Mesenchymal stem cell (in vitro differentiated cells and primary cell): Measurements from ENCODE around the gene MOV10.

Experiments
- DNase-seq: peaks from one replicate; pipeline ENCODE4 v3.0.0-alpha.2; 2013
- H2AFZ ChIP-seq: one replicate; pipeline ENCODE4 v1.6.1; 2013; ENCODE audit warnings: low read depth, mild to moderate bottlenecking, control low read depth, inconsistent platforms, low read length, moderate library complexity
- H2AK5ac ChIP-seq: 2 replicates; pipeline ENCODE4 v1.6.1; 2013; ENCODE audit warnings: low read length, moderate library complexity, mild to moderate bottlenecking, inconsistent platforms; ENCODE audit not compliant: severe bottlenecking
- H2BK120ac ChIP-seq: one replicate; pipeline ENCODE4 v1.6.1; 2013; ENCODE audit warnings: low read depth, mild to moderate bottlenecking, inconsistent platforms, low read length, moderate library complexity
- H2BK12ac ChIP-seq, 2 experiments: one replicate each; pipeline ENCODE4 v1.6.1; 2013; ENCODE audit warnings: inconsistent platforms in 2 of 2, low read length in 2 of 2, mild to moderate bottlenecking in 2 of 2, moderate library complexity in 2 of 2, control low read depth in 1 of 2
- H2BK15ac ChIP-seq: one replicate; pipeline ENCODE4 v1.6.1; 2013; ENCODE audit warnings: mild to moderate bottlenecking, low read depth, inconsistent platforms; ENCODE audit not compliant: poor library complexity, severe bottlenecking
- H2BK5ac ChIP-seq: 2 replicates; pipeline ENCODE4 v1.6.1; 2013; ENCODE audit warnings: low read depth, mild to moderate bottlenecking, low read length, control low read depth, inconsistent platforms; ENCODE audit not compliant: poor library complexity, severe bottlenecking
- H3K14ac ChIP-seq, 2 experiments: one replicate each; pipeline ENCODE4 v1.6.1; 2013; ENCODE audit warnings: inconsistent platforms in 2 of 2, low read length in 2 of 2, control low read depth in 1 of 2, mild to moderate bottlenecking in 1 of 2, moderate library complexity in 1 of 2
- H3K18ac ChIP-seq, 2 experiments: one replicate each; pipeline ENCODE4 v1.6.1; 2013; ENCODE audit warnings: inconsistent platforms in 2 of 2, low read length in 2 of 2, control low read depth in 1 of 2, low read depth in 1 of 2, mild to moderate bottlenecking in 1 of 2
- H3K23ac ChIP-seq, 2 experiments: one replicate each; pipeline ENCODE4 v1.6.1; 2013; ENCODE audit warnings: inconsistent platforms in 2 of 2, low read length in 2 of 2, mild to moderate bottlenecking in 2 of 2, moderate library complexity in 2 of 2, control low read depth in 1 of 2
- H3K27ac ChIP-seq: 2 replicates; pipeline ENCODE4 v1.5.1; 2013; ENCODE audit warnings: mild to moderate bottlenecking, moderate library complexity, low read length, control low read depth, inconsistent platforms; ENCODE audit not compliant: poor library complexity, severe bottlenecking
- H3K27me3 ChIP-seq, 2 experiments: 2 replicates each; pipeline versions ENCODE4 v1.6.1 to v1.7.0; 2013; ENCODE audit warnings: low read length in 2 of 2, mild to moderate bottlenecking in 2 of 2, moderate library complexity in 2 of 2, control low read depth in 1 of 2, inconsistent platforms in 1 of 2; ENCODE audit not compliant: control insufficient read depth in 1 of 2, insufficient read depth in 1 of 2
- H3K36me3 ChIP-seq, 2 experiments: 2 replicates each; pipeline versions ENCODE4 v1.6.1 to v1.7.0; 2013; ENCODE audit warnings: low read length in 2 of 2, control low read depth in 1 of 2, inconsistent platforms in 1 of 2, low read depth in 1 of 2, mild to moderate bottlenecking in 1 of 2; ENCODE audit not compliant: insufficient read depth in 2 of 2, control insufficient read depth in 1 of 2
- H3K4ac ChIP-seq, 2 experiments: one replicate each; pipeline ENCODE4 v1.6.1; 2013; ENCODE audit warnings: inconsistent platforms in 2 of 2, low read length in 2 of 2, mild to moderate bottlenecking in 2 of 2, moderate library complexity in 2 of 2, control low read depth in 1 of 2, low read depth in 1 of 2
- H3K4me1 ChIP-seq: 2 replicates; pipeline ENCODE4 v1.6.1; 2013; ENCODE audit warnings: low read depth, low read length, control low read depth; ENCODE audit not compliant: control insufficient read depth, insufficient read depth
- H3K4me2 ChIP-seq: 2 replicates; pipeline ENCODE4 v1.6.1; 2013; ENCODE audit warnings: low read length, mild to moderate bottlenecking, inconsistent platforms; ENCODE audit not compliant: poor library complexity, severe bottlenecking
- H3K4me3 ChIP-seq, 2 experiments: 2 replicates each; pipeline versions ENCODE4 v1.5.1 to v1.7.0; 2013; ENCODE audit warnings: low read length in 2 of 2, mild to moderate bottlenecking in 2 of 2, control low read depth in 1 of 2, low read depth in 1 of 2; ENCODE audit not compliant: insufficient read depth in 1 of 2
- H3K79me1 ChIP-seq: replicated peaks from 2 replicates; pipeline ENCODE4 v1.6.1; 2013; ENCODE audit warnings: mild to moderate bottlenecking, control low read depth, low read length, inconsistent platforms; ENCODE audit not compliant: poor library complexity, severe bottlenecking
- H3K9ac ChIP-seq: 2 replicates; pipeline ENCODE4 v1.7.0; 2013; ENCODE audit warnings: mild to moderate bottlenecking, low read length, moderate library complexity
- H3K9me3 ChIP-seq: 2 replicates; pipeline ENCODE4 v1.7.0; 2013; ENCODE audit warnings: mild to moderate bottlenecking, low read length; ENCODE audit not compliant: control insufficient read depth
- H4K8ac ChIP-seq: one replicate; pipeline ENCODE4 v1.6.1; 2013; ENCODE audit warnings: inconsistent platforms, mild to moderate bottlenecking, low read length, moderate library complexity
- H4K91ac ChIP-seq: one replicate; pipeline ENCODE4 v1.6.1; 2013; ENCODE audit warnings: mild to moderate bottlenecking, low read length, inconsistent platforms
- WGBS: methylation state at CpG from one replicate; pipeline ENCODE4 v1.1.7; 2013; ENCODE audit warnings: mixed read lengths; 5-methylcytosine and 5-hydroxymethylcytosine counted together

MOV10 gene

DNA sequence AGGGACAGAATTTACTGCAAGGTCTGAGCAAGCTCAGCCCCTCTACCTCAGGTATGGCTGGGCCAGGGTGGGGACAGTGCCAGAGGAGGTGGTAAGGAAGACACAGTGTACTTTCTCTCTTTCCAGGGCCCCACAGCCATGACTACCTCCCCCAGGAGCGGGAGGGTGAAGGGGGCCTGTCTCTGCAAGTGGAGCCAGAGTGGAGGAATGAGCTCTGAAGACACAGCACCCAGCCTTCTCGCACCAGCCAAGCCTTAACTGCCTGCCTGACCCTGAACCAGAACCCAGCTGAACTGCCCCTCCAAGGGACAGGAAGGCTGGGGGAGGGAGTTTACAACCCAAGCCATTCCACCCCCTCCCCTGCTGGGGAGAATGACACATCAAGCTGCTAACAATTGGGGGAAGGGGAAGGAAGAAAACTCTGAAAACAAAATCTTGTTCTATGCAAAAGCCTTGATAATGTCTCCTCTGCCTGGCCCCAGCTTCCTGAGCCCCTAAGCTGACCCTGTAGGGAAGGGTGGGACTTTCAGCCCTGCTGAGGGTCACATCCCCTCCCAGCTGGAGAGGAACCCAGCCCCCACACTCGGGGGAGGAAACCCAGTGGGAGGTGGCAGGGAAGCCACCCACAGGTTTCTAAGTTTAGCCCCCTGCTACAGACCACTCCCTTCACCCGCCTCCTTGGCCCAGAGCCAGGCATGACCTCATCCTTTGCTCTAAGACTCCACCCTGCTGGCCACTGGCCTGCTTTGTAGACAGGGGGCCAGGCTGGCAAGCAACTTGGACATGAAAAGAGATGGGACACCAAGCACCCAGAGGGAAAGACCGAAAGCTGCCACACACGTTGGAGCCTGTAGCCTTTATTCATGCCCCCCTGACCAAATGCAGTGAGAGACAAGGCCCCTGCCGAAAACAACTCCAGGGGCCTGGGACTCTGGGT, 26.1 kb downstream of the MOV10 start:
- 11% methylated on average over 5 of the region's 7 CpGs for WGBS
- Histone ChIP-seq H2AFZ (no peak overlapping the region), H3K4ac (peak overlapping the region; percentile 35 to 57)

DNA sequence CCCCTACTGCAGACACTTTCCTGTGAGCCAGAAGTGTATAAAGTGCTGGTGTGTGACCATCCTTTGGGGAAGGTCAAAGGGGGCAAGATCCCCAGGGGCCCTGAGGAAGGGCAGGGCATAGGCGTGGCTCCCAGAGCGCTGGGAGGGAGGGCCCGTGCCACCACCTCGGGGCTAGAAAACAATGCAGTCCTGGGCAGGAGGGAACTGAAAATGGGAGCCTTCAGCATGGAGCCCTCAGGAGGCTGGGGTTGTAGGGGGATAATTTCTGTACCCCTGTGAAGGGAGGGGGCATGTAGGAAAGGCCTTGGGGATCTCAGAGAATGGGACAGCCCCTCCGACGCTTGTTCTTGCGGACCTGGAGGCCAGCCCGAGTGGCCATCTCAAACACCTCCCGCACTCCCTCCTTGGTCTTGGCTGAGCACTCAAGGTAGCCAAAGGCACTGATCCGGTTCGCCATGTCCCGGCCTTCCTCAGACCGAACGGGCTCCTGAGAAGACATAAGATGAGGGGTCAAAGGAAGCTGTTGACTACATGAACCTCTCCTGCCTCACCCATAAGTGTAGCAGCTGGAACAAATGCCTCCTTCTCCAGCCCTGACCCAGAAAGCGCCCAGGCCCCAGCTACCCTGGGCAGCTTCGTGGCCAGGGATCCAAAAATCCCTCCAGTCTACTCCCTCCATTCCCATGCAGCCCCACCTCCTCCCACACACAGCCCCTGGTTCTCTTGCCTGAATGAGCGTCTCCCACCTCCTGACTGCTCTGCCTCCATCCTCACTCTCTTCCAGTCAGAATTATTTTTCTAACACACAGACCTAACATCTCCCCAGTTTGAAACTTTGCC, 27.0 kb downstream of the MOV10 start:
- H3K14ac ChIP-seq: peak overlapping the region in 1 of 2 experiments; percentile 82
- peak overlapping the region; percentile 30 for H4K91ac ChIP-seq
- H2BK12ac ChIP-seq: peak overlapping the region in 1 of 2 experiments; percentile 55
- H3K9ac ChIP-seq: peak overlapping the region; percentile 62
- H3K4me3 ChIP-seq: no peak overlapping the region
- peak overlapping the region; percentile 81 for H4K8ac ChIP-seq
- H3K4me1 ChIP-seq: peaks cover 57% of the 10 kb centered on the region
- H3K23ac ChIP-seq: no peak overlapping the region
- WGBS: 74% methylated on average over 17 of the region's 17 CpGs
- peak overlapping the region; percentile 35 to 57 for H3K4ac ChIP-seq
- H3K9me3 ChIP-seq: no peaks in the 10 kb centered on the region
- no peak overlapping the region for H3K4me2 ChIP-seq
- H3K27me3 ChIP-seq: no peaks in the 10 kb centered on the region
- H3K27ac ChIP-seq: peak overlapping the region; percentile 89
- H2BK120ac ChIP-seq: peak overlapping the region; percentile 50
- H2BK5ac ChIP-seq: no peak overlapping the region
- H2BK15ac ChIP-seq: peak overlapping the region; percentile 29
- peaks cover 64 to 66% of the 10 kb centered on the region in 2 experiments for H3K36me3 ChIP-seq
- no peak for DNase-seq
- no peak overlapping the region for H2AFZ ChIP-seq
- peaks cover 1% of the 10 kb centered on the region for H3K79me1 ChIP-seq
- H3K18ac ChIP-seq: peak overlapping the region; percentile 65 to 78
- peak overlapping the region; percentile 82 for H2AK5ac ChIP-seq

More for the DNA sequence above, 26.1 kb downstream of the MOV10 start:
- no peak overlapping the region for H3K4me3 ChIP-seq
- no peak overlapping the region for H2BK5ac ChIP-seq
- no peak overlapping the region for H3K23ac ChIP-seq
- H3K9ac ChIP-seq: peak overlapping the region; percentile 62
- H3K27ac ChIP-seq: peak overlapping the region; percentile 89
- H4K91ac ChIP-seq: peak overlapping the region; percentile 30
- peak; percentile 98 for DNase-seq
- H3K4me2 ChIP-seq: peak overlapping the region; percentile 35
- peak overlapping the region; percentile 29 for H2BK15ac ChIP-seq
- H3K18ac ChIP-seq: peak overlapping the region; percentile 78 to 87
- peaks cover 1% of the 10 kb centered on the region for H3K79me1 ChIP-seq
- no peaks in the 10 kb centered on the region for H3K27me3 ChIP-seq
- peak overlapping the region; percentile 50 for H2BK120ac ChIP-seq
- H3K14ac ChIP-seq: no peak overlapping the region
- H2BK12ac ChIP-seq: peak overlapping the region in 1 of 2 experiments; percentile 55
- H3K9me3 ChIP-seq: no peaks in the 10 kb centered on the region
- H4K8ac ChIP-seq: peak overlapping the region; percentile 81
- peak overlapping the region; percentile 82 for H2AK5ac ChIP-seq
- H3K36me3 ChIP-seq: peaks cover 73% of the 10 kb centered on the region in 2 experiments
- H3K4me1 ChIP-seq: peaks cover 53% of the 10 kb centered on the region

DNA sequence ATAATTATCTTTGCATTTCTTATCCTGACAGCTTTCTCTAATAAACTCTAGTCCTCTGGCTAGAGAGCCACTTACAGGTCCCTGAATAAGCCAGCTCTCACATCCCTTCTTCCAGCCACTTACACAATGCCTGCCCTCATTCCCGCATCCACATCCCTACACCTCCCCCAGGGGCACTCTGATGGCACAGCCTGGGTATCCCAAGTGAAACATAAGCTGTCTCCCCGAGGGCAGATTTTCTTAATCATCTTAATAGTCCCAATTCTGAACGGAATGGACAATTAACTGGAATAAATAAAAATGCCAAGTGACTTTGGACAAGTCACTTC, 27.6 kb downstream of the MOV10 start:
- Histone ChIP-seq H3K36me3 (peaks cover 58 to 60% of the 10 kb centered on the region in 2 experiments), H4K8ac (no peak overlapping the region), H3K18ac (no peak overlapping the region), H3K9ac (peak overlapping the region; percentile 62), H3K4me2 (no peak overlapping the region), H2AK5ac (no peak overlapping the region), H2BK5ac (no peak overlapping the region), H2BK120ac (no peak overlapping the region), H3K4ac (no peak overlapping the region), H3K23ac (no peak overlapping the region), H3K79me1 (peaks cover 1% of the 10 kb centered on the region), H2AFZ (no peak overlapping the region), H2BK15ac (no peak overlapping the region), H3K14ac (no peak overlapping the region), H3K4me3 (no peak overlapping the region), H3K4me1 (peaks cover 57% of the 10 kb centered on the region), H3K27me3 (no peaks in the 10 kb centered on the region), H2BK12ac (no peak overlapping the region), H3K9me3 (no peaks in the 10 kb centered on the region), H3K27ac (peak overlapping the region; percentile 89), H4K91ac (no peak overlapping the region)
- DNase-seq: no peak
- 83% methylated on average over 3 of the region's 3 CpGs for WGBS
